Neural cell (in vitro differentiated cells): Measurements from ENCODE around the gene SH3PXD2A. TPM values are rescaled to one million over a fixed set of nuclear protein-coding genes. Genes with fewer than 3 reads are reported as not detected.

Source experiments
- H2AFZ ChIP-seq: fragments of 200-600, 300-800 bp; sonication (generic), shearing (Covaris generic); 2 replicates; pipeline ENCODE4 v1.6.0; 2014; ENCODE audit warnings: low read depth, mild to moderate bottlenecking, antibody characterized with exemption, low read length, moderate library complexity
- H3F3A ChIP-seq: fragments of 200-600 bp; shearing (Covaris generic); 2 replicates; pipeline ENCODE4 v1.6.1; 2016; ENCODE audit warnings: mild to moderate bottlenecking, moderate library complexity, mixed read lengths, antibody characterized with exemption, low read length; ENCODE audit not compliant: insufficient read depth, poor library complexity, severe bottlenecking
- H3K27ac ChIP-seq: fragments of 200-600, 300-800 bp; sonication (generic), shearing (Covaris generic); 2 replicates; pipeline ENCODE4 v1.5.1; 2014; ENCODE audit warnings: mild to moderate bottlenecking, low read length, moderate library complexity
- H3K27me3 ChIP-seq: fragments of 300-800, 200-600 bp; sonication (generic), shearing (Covaris generic); 2 replicates; pipeline ENCODE4 v1.6.0; 2014; ENCODE audit warnings: mild to moderate bottlenecking, low read depth, low read length, moderate library complexity; ENCODE audit not compliant: insufficient read depth
- H3K36me3 ChIP-seq: fragments of 300-800, 200-600 bp; sonication (generic), shearing (Covaris generic); 2 replicates; pipeline ENCODE4 v1.5.1; 2014; ENCODE audit warnings: mild to moderate bottlenecking, antibody characterized with exemption, low read length, moderate library complexity; ENCODE audit not compliant: insufficient read depth
- H3K4me2 ChIP-seq: fragments of 300-800, 200-600 bp; sonication (generic), shearing (Covaris generic); 2 replicates; pipeline ENCODE4 v1.6.0; 2014; ENCODE audit warnings: mild to moderate bottlenecking, low read length
- H3K4me3 ChIP-seq: fragments of 300-800, 200-600 bp; sonication (generic), shearing (Covaris generic); 2 replicates; pipeline ENCODE4 v1.5.1; 2014; ENCODE audit warnings: mild to moderate bottlenecking, low read length, moderate library complexity
- H3K79me2 ChIP-seq: fragments of 200-600 bp; shearing (Covaris generic); replicated peaks from 2 replicates; pipeline ENCODE4 v1.6.0; 2014; ENCODE audit warnings: mild to moderate bottlenecking, low read length, moderate library complexity; ENCODE audit not compliant: insufficient read depth
- H3K9ac ChIP-seq: fragments of 300-800, 200-600 bp; sonication (generic), shearing (Covaris generic); 2 replicates; pipeline ENCODE4 v1.6.1; 2016; ENCODE audit warnings: mild to moderate bottlenecking, low read length, mixed read lengths
- H3K9me2 ChIP-seq: fragments of 200-600 bp; shearing (Covaris generic); 2 replicates; pipeline ENCODE4 v1.6.1; 2016; ENCODE audit warnings: mild to moderate bottlenecking, low read length, mixed read lengths; ENCODE audit not compliant: insufficient read depth
- H3K9me3 ChIP-seq: fragments of 200-600, 300-800 bp; sonication (generic), shearing (Covaris generic); 2 replicates; pipeline ENCODE4 v1.6.1; 2016; ENCODE audit warnings: mild to moderate bottlenecking, mixed run types, low read length, moderate library complexity, mixed read lengths
- H4K20me1 ChIP-seq: fragments of 200-600 bp; shearing (Covaris generic); 2 replicates; pipeline ENCODE4 v1.6.1; 2016; ENCODE audit warnings: mild to moderate bottlenecking, mixed run types; ENCODE audit not compliant: insufficient read depth
- CTCF ChIP-seq: fragments of 450-650 bp; IDR thresholded peaks from 2 replicates; pipeline ENCODE4 v1.5.1; 2014; ENCODE audit warnings: antibody characterized with exemption, mild to moderate bottlenecking, moderate library complexity; ENCODE audit not compliant: poor library complexity, severe bottlenecking
- EP300 ChIP-seq: fragments of 450-650 bp; conservative IDR thresholded peaks from 2 replicates; pipeline ENCODE4 v1.6.1; 2014; ENCODE audit warnings: antibody characterized with exemption, mild to moderate bottlenecking, moderate library complexity; ENCODE audit not compliant: poor library complexity, severe bottlenecking
- EZH2 ChIP-seq: fragments of 200-600, 300-800 bp; shearing (Covaris generic), sonication (generic); IDR thresholded peaks from 2 replicates; pipeline ENCODE4 v1.6.1; 2014; ENCODE audit warnings: antibody characterized with exemption, low read length, borderline replicate concordance, mild to moderate bottlenecking; ENCODE audit not compliant: insufficient read depth, poor library complexity, severe bottlenecking
- MXI1 ChIP-seq: fragments of 450-650 bp; conservative IDR thresholded peaks from 2 replicates; pipeline ENCODE4 v1.6.1; 2014; ENCODE audit warnings: antibody characterized with exemption, mild to moderate bottlenecking; ENCODE audit not compliant: poor library complexity, severe bottlenecking
- POLR2AphosphoS5 ChIP-seq: IDR thresholded peaks from 2 replicates; pipeline ENCODE4 v1.6.1; 2012
- RAD21 ChIP-seq: fragments of 450-650 bp; conservative IDR thresholded peaks from 2 replicates; pipeline ENCODE4 v1.6.1; 2014; ENCODE audit warnings: antibody characterized with exemption, mild to moderate bottlenecking, moderate library complexity
- REST ChIP-seq: IDR thresholded peaks from 2 replicates; pipeline ENCODE4 v1.6.1; 2012; ENCODE audit warnings: borderline replicate concordance
- SMC3 ChIP-seq: fragments of 450-650 bp; conservative IDR thresholded peaks from 2 replicates; pipeline ENCODE4 v1.6.1; 2014; ENCODE audit warnings: antibody characterized with exemption, mild to moderate bottlenecking, moderate library complexity; ENCODE audit not compliant: poor library complexity
- TAF1 ChIP-seq: IDR thresholded peaks from 2 replicates; pipeline ENCODE4 v1.6.1; 2012; ENCODE audit warnings: low read depth
- polyA plus RNA-seq: library from polyadenylated mRNA; depleted of rRNA; stranded (reverse); fragments of >200 nt; gene quantifications from 2 replicates; pipeline ENCODE4 v1.2.3, GENCODE V29; 2014

Gene SH3PXD2A
- polyA plus RNA-seq, 1 donor from 2014 or later = 5.2 TPM

DNA sequence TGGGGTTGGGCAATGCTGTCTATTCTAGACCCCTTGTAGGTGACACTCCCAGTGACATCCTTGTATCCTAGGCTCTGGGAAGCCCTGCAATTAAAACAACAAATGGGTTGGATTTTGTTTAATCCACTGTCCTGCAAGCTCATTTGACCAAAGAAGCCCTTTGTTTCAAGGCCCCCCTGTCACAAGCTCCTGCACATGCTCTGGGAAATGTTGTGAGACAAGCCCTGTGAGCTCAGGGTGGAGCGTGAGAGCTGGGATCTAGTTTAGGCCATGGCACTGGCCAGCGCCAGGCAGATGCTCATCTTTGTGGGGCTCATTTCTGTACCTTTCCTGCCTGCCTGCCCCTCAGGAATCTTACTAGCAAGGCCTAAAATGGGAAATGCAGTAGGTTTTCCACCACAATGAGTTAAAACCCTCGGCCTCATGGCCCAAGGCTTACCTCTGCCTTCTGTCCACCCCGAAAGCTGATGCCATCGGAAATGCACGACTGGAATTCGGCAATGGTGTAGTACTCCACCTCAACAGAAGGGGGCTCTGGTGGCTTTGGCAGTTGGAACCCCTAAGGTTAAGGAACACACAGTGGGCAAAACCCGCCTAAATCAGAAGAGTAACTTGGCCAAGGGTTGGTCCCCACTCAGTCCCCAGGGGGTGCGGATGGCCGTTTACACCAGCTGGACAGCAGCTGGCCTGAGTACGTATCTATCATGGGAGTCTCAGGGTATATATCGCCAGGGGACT, 249.8 kb downstream of the SH3PXD2A start:
- H3K27ac ChIP-seq = no peak overlapping the region
- H3K36me3 ChIP-seq = peaks cover 12% of the 10 kb centered on the region
- H3K9ac ChIP-seq = no peak overlapping the region
- no peaks in the 10 kb centered on the region for H3K79me2 ChIP-seq
- no peaks in the 10 kb centered on the region for H3K9me3 ChIP-seq
- no peak overlapping the region for H3K4me3 ChIP-seq
- no peaks in the 10 kb centered on the region for H4K20me1 ChIP-seq
- no peak overlapping the region for H3K4me2 ChIP-seq
- no peak for TF ChIP-seq RAD21
- TF ChIP-seq MXI1 = no peak
- no peak for TF ChIP-seq CTCF
- TF ChIP-seq TAF1 = no peak
- no peak for TF ChIP-seq POLR2AphosphoS5
- no peak for TF ChIP-seq EZH2
- no peak for TF ChIP-seq SMC3
- TF ChIP-seq REST = no peak
- no peak for TF ChIP-seq EP300
- no peak overlapping the region for H2AFZ ChIP-seq
- H3K27me3 ChIP-seq = no peaks in the 10 kb centered on the region
- no peaks in the 10 kb centered on the region for H3K9me2 ChIP-seq
- no peaks in the 10 kb centered on the region for H3F3A ChIP-seq

GRCh38 chr10:103603382-103603781, 252.0 kb downstream of the SH3PXD2A start:
- TF ChIP-seq REST = no peak
- no peak for TF ChIP-seq TAF1
- no peak for TF ChIP-seq MXI1
- no peak for TF ChIP-seq CTCF
- TF ChIP-seq RAD21 = no peak
- no peak for TF ChIP-seq SMC3
- TF ChIP-seq EP300 = no peak
- peaks cover 12% of the 10 kb centered on the region for H3K36me3 ChIP-seq
- H3K9me3 ChIP-seq = no peaks in the 10 kb centered on the region
- no peaks in the 10 kb centered on the region for H3K27me3 ChIP-seq
- no peak overlapping the region for H2AFZ ChIP-seq
- H3K27ac ChIP-seq = no peak overlapping the region
- H4K20me1 ChIP-seq = no peaks in the 10 kb centered on the region
- H3K79me2 ChIP-seq = no peaks in the 10 kb centered on the region
- no peaks in the 10 kb centered on the region for H3F3A ChIP-seq
- H3K9me2 ChIP-seq = no peaks in the 10 kb centered on the region
- H3K4me3 ChIP-seq = no peak overlapping the region
- no peak overlapping the region for H3K4me2 ChIP-seq
- no peak overlapping the region for H3K9ac ChIP-seq
